ENCODE measurements around the gene MGAT3.

The MGAT3 gene

DNA sequence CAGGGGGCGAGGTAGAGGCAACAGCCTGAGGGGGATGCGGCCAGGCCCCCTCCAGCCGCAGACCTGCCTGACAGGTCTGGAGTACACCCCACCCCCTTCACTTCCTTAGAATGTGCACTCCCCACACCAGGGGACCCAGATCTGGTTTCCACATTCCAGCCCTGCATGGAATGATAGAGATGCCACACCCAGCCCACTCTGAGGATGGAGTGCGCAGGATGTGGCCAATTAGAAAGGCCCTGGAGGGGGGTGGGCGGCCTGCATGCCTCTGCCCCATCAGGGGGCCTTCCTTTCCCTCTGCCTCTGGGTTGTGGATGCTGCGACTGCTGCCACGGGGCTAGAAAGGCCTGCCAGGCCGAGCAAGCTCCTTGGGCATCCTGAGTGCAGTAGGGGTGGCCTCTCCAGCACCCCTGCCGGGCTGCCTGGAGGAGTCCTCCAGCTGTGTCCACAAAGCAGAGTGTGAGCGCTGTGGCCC is 28.2 kb upstream of the MGAT3 start:
- no peaks in the 10 kb centered on the region for H3K27me3 ChIP-seq (ENCODE audit: control insufficient read depth in 1 of 2, insufficient read depth in 2 of 2, low read length in 2 of 2)
- H3K9me3 ChIP-seq (ENCODE audit: control insufficient read depth in 2 of 2, low read length in 2 of 2): no peaks in the 10 kb centered on the region
- no peak overlapping the region for H3K27ac ChIP-seq (ENCODE audit: low read length)
- H3K4me3 ChIP-seq (ENCODE audit: low read length in 2 of 2): no peak overlapping the region
- H3K36me3 ChIP-seq (ENCODE audit: control insufficient read depth in 2 of 2, insufficient read depth in 2 of 2, low read length in 2 of 2): peaks cover 48 to 49% of the 10 kb centered on the region in 2 donors
- peaks cover 17% of the 10 kb centered on the region for H3K4me1 ChIP-seq (ENCODE audit: control insufficient read depth, insufficient read depth, low read length)
- H3K9ac ChIP-seq (ENCODE audit: low read length in 2 of 2): no peak overlapping the region

GRCh38 chr22:39429186-39429585 is 27.6 kb upstream of the MGAT3 start:
- Histone ChIP-seq H3K9ac (ENCODE audit: low read length in 2 of 2) (no peak overlapping the region), H3K27me3 (ENCODE audit: control insufficient read depth in 1 of 2, insufficient read depth in 2 of 2, low read length in 2 of 2) (no peaks in the 10 kb centered on the region), H3K27ac (ENCODE audit: low read length) (no peak overlapping the region), H3K4me3 (ENCODE audit: low read length in 2 of 2) (no peak overlapping the region), H3K9me3 (ENCODE audit: control insufficient read depth in 2 of 2, low read length in 2 of 2) (no peaks in the 10 kb centered on the region), H3K36me3 (ENCODE audit: control insufficient read depth in 2 of 2, insufficient read depth in 2 of 2, low read length in 2 of 2) (peaks cover 43 to 51% of the 10 kb centered on the region in 2 donors), H3K4me1 (ENCODE audit: control insufficient read depth, insufficient read depth, low read length) (peaks cover 20% of the 10 kb centered on the region)

DNA sequence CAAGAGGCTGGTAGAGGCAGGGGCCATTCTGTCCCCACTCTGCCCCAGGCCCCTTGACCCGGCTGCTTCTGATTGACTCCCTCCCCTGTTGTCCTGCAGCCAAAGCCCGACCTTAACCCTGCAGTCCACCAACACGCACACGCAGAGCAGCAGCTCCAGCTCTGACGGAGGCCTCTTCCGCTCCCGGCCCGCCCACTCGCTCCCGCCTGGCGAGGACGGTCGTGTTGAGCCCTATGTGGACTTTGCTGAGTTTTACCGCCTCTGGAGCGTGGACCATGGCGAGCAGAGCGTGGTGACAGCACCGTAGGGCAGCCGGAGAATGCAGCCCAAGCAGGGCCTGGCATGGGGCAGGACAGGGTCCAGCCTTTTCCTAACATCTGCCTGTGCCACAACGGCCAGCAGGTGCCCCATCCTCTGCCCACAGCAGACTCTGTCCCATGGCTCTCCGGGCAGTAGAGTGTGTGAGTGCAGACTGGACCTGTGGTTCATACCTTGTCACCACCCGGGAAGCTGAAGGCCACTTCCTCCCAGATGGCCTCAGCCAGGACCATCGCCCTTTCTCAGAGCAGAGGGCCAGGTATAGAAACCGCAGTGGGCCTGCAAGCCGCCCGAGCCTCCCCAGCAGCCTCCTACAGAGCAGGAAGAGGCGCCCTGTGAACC is 26.8 kb upstream of the MGAT3 start:
- Histone ChIP-seq H3K4me3 (ENCODE audit: low read length in 2 of 2) (no peak overlapping the region), H3K27me3 (ENCODE audit: control insufficient read depth in 1 of 2, insufficient read depth in 2 of 2, low read length in 2 of 2) (no peaks in the 10 kb centered on the region), H3K9ac (ENCODE audit: low read length in 2 of 2) (no peak overlapping the region), H3K4me1 (ENCODE audit: control insufficient read depth, insufficient read depth, low read length) (peaks cover 20% of the 10 kb centered on the region), H3K36me3 (ENCODE audit: control insufficient read depth in 2 of 2, insufficient read depth in 2 of 2, low read length in 2 of 2) (peaks cover 43 to 48% of the 10 kb centered on the region in 2 donors), H3K27ac (ENCODE audit: low read length) (no peak overlapping the region), H3K9me3 (ENCODE audit: control insufficient read depth in 2 of 2, low read length in 2 of 2) (no peaks in the 10 kb centered on the region)

DNA sequence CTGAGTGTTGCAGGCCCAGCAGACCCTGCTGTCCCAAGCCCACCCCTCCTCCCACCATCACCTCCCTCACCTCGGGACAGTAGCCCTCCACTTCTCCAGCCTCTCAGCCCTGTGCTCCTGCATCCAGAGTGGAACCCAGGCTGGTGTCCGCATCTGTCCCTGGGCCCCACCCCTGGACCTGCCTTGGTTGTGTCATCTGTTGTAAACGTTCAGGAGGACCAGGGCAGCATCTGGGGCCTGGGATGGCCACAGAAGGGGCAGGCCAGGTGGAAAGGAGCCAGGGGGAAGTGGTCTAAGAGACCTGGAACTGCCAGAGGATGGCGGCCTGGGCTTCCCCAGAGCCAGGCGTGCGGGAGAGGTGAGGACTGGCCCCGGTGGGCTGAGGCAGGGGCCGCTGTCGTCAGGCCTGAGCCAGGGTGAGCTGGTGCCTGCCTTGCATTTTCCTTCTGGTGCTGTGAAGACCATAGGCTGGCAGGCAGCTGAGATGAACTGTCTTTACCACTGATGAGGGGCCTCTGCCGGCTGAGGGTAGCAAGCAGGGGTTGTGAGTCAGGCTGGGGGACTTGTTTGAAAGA is 26.1 kb upstream of the MGAT3 start:
- peak overlapping the region; percentile 66 for H3K27ac ChIP-seq (ENCODE audit: low read length)
- no peaks in the 10 kb centered on the region for H3K9me3 ChIP-seq (ENCODE audit: control insufficient read depth in 2 of 2, low read length in 2 of 2)
- H3K27me3 ChIP-seq (ENCODE audit: control insufficient read depth in 1 of 2, insufficient read depth in 2 of 2, low read length in 2 of 2): no peaks in the 10 kb centered on the region
- peak overlapping the region; percentile 20 to 55 for H3K9ac ChIP-seq (ENCODE audit: low read length in 2 of 2)
- no peak overlapping the region for H3K4me3 ChIP-seq (ENCODE audit: low read length in 2 of 2)
- peaks cover 43 to 48% of the 10 kb centered on the region in 2 donors for H3K36me3 ChIP-seq (ENCODE audit: control insufficient read depth in 2 of 2, insufficient read depth in 2 of 2, low read length in 2 of 2)
- H3K4me1 ChIP-seq (ENCODE audit: control insufficient read depth, insufficient read depth, low read length): peaks cover 20% of the 10 kb centered on the region

DNA sequence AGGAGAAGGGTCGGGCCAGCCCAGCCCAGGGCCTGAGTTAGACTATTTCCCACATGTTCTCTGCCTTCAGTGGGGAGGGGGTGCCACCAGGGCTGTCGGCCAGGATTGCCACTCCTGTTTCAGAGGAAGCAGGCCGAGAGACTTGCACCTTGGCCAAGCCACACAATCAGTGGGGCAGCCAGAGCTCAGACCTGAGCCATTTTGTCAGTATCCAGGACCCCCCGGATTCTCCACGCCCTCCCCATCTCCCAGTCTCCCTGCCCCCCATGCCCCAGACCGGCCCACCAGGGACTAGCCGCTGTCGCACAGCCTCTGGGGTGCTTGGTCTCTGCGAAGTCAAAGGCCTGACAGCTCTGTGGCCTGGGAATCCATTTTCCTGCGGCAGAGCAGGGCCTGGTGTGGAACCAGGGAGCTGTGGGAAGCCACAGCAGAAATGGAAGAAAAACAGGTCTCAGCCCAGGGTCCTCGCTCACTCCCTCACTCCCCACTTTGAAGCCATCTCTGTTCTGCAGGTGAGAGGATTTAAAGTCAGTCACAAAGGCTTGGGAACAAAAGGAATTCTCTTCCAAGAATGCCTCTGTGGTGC is 25.5 kb upstream of the MGAT3 start:
- H3K4me3 ChIP-seq (ENCODE audit: low read length in 2 of 2): no peak overlapping the region
- no peaks in the 10 kb centered on the region for H3K27me3 ChIP-seq (ENCODE audit: control insufficient read depth in 1 of 2, insufficient read depth in 2 of 2, low read length in 2 of 2)
- H3K9me3 ChIP-seq (ENCODE audit: control insufficient read depth in 2 of 2, low read length in 2 of 2): no peaks in the 10 kb centered on the region
- H3K27ac ChIP-seq (ENCODE audit: low read length): peak overlapping the region; percentile 66
- peaks cover 39 to 44% of the 10 kb centered on the region in 2 donors for H3K36me3 ChIP-seq (ENCODE audit: control insufficient read depth in 2 of 2, insufficient read depth in 2 of 2, low read length in 2 of 2)
- peaks cover 21% of the 10 kb centered on the region for H3K4me1 ChIP-seq (ENCODE audit: control insufficient read depth, insufficient read depth, low read length)
- H3K9ac ChIP-seq (ENCODE audit: low read length in 2 of 2): peak overlapping the region; percentile 38 to 42

GRCh38 chr22:39431821-39432251 is 25.0 kb upstream of the MGAT3 start:
- H3K27ac ChIP-seq (ENCODE audit: low read length): peak overlapping the region; percentile 66
- H3K4me3 ChIP-seq (ENCODE audit: low read length in 2 of 2): no peak overlapping the region
- peak overlapping the region in 1 of 2 donors; percentile 42 for H3K9ac ChIP-seq (ENCODE audit: low read length in 2 of 2)
- peaks cover 34 to 38% of the 10 kb centered on the region in 2 donors for H3K36me3 ChIP-seq (ENCODE audit: control insufficient read depth in 2 of 2, insufficient read depth in 2 of 2, low read length in 2 of 2)
- H3K4me1 ChIP-seq (ENCODE audit: control insufficient read depth, insufficient read depth, low read length): peaks cover 21% of the 10 kb centered on the region
- H3K9me3 ChIP-seq (ENCODE audit: control insufficient read depth in 2 of 2, low read length in 2 of 2): no peaks in the 10 kb centered on the region
- H3K27me3 ChIP-seq (ENCODE audit: control insufficient read depth in 1 of 2, insufficient read depth in 2 of 2, low read length in 2 of 2): no peaks in the 10 kb centered on the region

DNA sequence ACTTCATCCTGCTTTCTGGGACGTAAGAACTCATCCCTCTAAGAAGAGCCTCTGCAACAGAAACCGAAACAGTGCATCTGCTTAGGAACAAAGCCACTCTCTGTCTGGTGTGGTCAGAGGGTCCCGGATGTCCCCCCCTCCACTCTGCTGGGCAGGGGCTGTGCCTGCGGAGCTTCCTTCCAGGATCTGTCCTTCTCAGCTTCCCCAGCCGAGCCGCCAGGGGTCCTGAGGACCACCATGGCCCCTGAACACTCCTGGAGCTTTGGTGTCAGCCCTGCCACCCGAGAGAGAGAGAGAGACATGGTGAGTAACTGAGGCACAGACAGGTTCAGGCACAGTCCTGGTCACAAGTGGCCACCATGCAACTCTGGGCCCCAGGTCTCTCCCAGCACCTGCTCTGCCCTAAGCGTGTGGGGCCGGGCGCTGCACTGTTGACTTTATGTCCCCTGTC is 24.4 kb upstream of the MGAT3 start:
- H3K27ac ChIP-seq (ENCODE audit: low read length): peak overlapping the region; percentile 66
- H3K9ac ChIP-seq (ENCODE audit: low read length in 2 of 2): peak overlapping the region in 1 of 2 donors; percentile 42
- H3K4me3 ChIP-seq (ENCODE audit: low read length in 2 of 2): no peak overlapping the region
- peaks cover 29 to 33% of the 10 kb centered on the region in 2 donors for H3K36me3 ChIP-seq (ENCODE audit: control insufficient read depth in 2 of 2, insufficient read depth in 2 of 2, low read length in 2 of 2)
- peaks cover 24% of the 10 kb centered on the region for H3K4me1 ChIP-seq (ENCODE audit: control insufficient read depth, insufficient read depth, low read length)
- no peaks in the 10 kb centered on the region for H3K9me3 ChIP-seq (ENCODE audit: control insufficient read depth in 2 of 2, low read length in 2 of 2)
- no peaks in the 10 kb centered on the region for H3K27me3 ChIP-seq (ENCODE audit: control insufficient read depth in 1 of 2, insufficient read depth in 2 of 2, low read length in 2 of 2)

- Histone ChIP-seq H3K9ac (ENCODE audit: low read length in 2 of 2) (no peak overlapping the region), H3K4me1 (ENCODE audit: control insufficient read depth, insufficient read depth, low read length) (peaks cover 29% of the 10 kb centered on the region), H3K27ac (ENCODE audit: low read length) (no peak overlapping the region), H3K27me3 (ENCODE audit: control insufficient read depth in 1 of 2, insufficient read depth in 2 of 2, low read length in 2 of 2) (peaks cover 0 to 3% of the 10 kb centered on the region in 2 donors), H3K9me3 (ENCODE audit: control insufficient read depth in 2 of 2, low read length in 2 of 2) (no peaks in the 10 kb centered on the region), H3K4me3 (ENCODE audit: low read length in 2 of 2) (no peak overlapping the region), H3K36me3 (ENCODE audit: control insufficient read depth in 2 of 2, insufficient read depth in 2 of 2, low read length in 2 of 2) (peaks cover 20 to 21% of the 10 kb centered on the region in 2 donors)
Observed at GRCh38 chr22:39433476-39434242, 23.2 kb upstream of the MGAT3 start.

DNA sequence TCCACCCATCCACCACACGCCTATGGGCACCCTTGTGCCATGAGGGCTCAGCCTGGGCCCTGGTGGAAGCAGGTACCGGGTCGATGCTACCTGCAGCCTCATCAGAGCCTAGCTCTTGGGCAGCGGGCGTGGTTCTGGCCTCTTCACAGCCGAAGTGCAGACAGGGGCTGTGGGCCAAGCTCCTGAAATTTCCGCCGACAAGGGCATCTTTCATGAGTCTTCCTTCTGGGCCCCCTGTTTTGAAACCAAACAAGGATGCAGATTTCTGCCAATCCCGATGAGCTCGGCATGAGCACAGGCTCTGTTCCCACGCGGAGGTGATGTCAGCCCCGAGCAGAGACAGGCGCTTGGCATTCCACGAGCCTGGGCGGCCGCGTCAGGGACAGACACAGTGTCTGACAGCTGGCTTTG is 22.6 kb upstream of the MGAT3 start:
- Histone ChIP-seq H3K27ac (ENCODE audit: low read length) (no peak overlapping the region), H3K9ac (ENCODE audit: low read length in 2 of 2) (no peak overlapping the region), H3K9me3 (ENCODE audit: control insufficient read depth in 2 of 2, low read length in 2 of 2) (no peaks in the 10 kb centered on the region), H3K4me1 (ENCODE audit: control insufficient read depth, insufficient read depth, low read length) (peaks cover 29% of the 10 kb centered on the region), H3K4me3 (ENCODE audit: low read length in 2 of 2) (no peak overlapping the region), H3K36me3 (ENCODE audit: control insufficient read depth in 2 of 2, insufficient read depth in 2 of 2, low read length in 2 of 2) (peaks cover 16% of the 10 kb centered on the region in 2 donors), H3K27me3 (ENCODE audit: control insufficient read depth in 1 of 2, insufficient read depth in 2 of 2, low read length in 2 of 2) (peaks cover 3 to 5% of the 10 kb centered on the region in 2 donors)

DNA sequence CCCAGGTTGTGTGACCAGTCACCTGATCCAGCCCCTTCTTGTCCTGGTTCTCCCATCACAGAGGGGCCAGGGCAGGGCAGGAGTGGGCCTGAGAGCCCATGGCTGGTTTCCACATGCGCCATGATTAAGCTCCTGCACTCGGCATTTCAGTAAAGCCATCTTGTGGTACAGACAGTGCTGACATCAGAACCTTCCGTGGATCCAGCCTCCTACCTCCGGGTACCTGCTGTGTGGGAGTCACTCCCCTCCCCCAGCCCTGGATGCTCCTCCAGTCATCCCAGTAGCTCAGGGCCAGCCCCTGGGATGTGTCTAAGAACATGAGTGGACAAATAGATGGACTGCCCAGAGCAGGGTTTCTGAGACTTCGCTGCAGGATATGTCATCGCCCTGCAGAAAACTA is 22.1 kb upstream of the MGAT3 start:
- Histone ChIP-seq H3K27me3 (ENCODE audit: control insufficient read depth in 1 of 2, insufficient read depth in 2 of 2, low read length in 2 of 2) (peaks cover 6 to 10% of the 10 kb centered on the region in 2 donors), H3K9ac (ENCODE audit: low read length in 2 of 2) (no peak overlapping the region), H3K4me1 (ENCODE audit: control insufficient read depth, insufficient read depth, low read length) (peaks cover 29% of the 10 kb centered on the region), H3K4me3 (ENCODE audit: low read length in 2 of 2) (no peak overlapping the region), H3K9me3 (ENCODE audit: control insufficient read depth in 2 of 2, low read length in 2 of 2) (no peaks in the 10 kb centered on the region), H3K27ac (ENCODE audit: low read length) (no peak overlapping the region), H3K36me3 (ENCODE audit: control insufficient read depth in 2 of 2, insufficient read depth in 2 of 2, low read length in 2 of 2) (peaks cover 14 to 16% of the 10 kb centered on the region in 2 donors)
